Measurements from ENCODE around the gene WDR33. TPM values are rescaled to one million over a fixed set of nuclear protein-coding genes. Genes with fewer than 3 reads are reported as not detected.

The WDR33 gene
- total and polyA plus RNA-seq, 4 donors, result 8.2 to 37.5 (median 22.4) TPM

DNA sequence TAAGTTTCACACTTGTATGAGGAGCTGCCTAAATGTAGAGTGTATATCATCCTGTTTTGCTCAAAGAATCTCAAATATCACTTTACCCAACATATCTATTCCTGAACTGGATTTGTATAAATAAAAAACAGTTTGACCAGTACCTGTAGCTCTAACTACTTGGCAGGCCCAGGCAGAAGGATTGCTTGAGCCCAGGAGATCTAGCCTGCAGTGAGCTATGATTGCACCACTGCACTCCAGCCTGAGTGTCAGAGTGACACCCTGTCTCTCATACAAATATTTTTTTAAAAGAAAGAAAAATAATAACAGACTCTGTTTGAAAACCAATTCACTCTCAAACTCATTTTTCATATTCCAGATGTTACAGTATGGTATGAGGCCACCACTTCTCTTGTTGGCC lies 127.9 kb downstream of the WDR33 start:
- H3K27me3 ChIP-seq (ENCODE audit: control insufficient read depth in 4 of 4, insufficient read depth in 4 of 4, low read length in 3 of 4), result no peaks in the 10 kb centered on the region
- peaks cover 0 to 3% (median 0%) of the 10 kb centered on the region in 4 donors for H3K4me1 ChIP-seq (ENCODE audit: control insufficient read depth in 4 of 4, insufficient read depth in 4 of 4, low read length in 3 of 4)
- TF ChIP-seq JUND (IDR thresholded peaks at IDR 0.05) (no peak), YY1 (IDR thresholded peaks at IDR 0.05) (no peak), HNF4G (IDR thresholded peaks at IDR 0.05) (no peak), NR2F2 (IDR thresholded peaks at IDR 0.05) (no peak), FOXA1 (IDR thresholded peaks at IDR 0.05) (no peak), FOXA2 (IDR thresholded peaks at IDR 0.05) (no peak), SP1 (IDR thresholded peaks at IDR 0.05) (no peak), GABPA (IDR thresholded peaks at IDR 0.05 in 1 of 2, conservative IDR thresholded peaks at IDR 0.05 in 1 of 2) (no peak)
- TF ChIP-seq, protein P1, sequence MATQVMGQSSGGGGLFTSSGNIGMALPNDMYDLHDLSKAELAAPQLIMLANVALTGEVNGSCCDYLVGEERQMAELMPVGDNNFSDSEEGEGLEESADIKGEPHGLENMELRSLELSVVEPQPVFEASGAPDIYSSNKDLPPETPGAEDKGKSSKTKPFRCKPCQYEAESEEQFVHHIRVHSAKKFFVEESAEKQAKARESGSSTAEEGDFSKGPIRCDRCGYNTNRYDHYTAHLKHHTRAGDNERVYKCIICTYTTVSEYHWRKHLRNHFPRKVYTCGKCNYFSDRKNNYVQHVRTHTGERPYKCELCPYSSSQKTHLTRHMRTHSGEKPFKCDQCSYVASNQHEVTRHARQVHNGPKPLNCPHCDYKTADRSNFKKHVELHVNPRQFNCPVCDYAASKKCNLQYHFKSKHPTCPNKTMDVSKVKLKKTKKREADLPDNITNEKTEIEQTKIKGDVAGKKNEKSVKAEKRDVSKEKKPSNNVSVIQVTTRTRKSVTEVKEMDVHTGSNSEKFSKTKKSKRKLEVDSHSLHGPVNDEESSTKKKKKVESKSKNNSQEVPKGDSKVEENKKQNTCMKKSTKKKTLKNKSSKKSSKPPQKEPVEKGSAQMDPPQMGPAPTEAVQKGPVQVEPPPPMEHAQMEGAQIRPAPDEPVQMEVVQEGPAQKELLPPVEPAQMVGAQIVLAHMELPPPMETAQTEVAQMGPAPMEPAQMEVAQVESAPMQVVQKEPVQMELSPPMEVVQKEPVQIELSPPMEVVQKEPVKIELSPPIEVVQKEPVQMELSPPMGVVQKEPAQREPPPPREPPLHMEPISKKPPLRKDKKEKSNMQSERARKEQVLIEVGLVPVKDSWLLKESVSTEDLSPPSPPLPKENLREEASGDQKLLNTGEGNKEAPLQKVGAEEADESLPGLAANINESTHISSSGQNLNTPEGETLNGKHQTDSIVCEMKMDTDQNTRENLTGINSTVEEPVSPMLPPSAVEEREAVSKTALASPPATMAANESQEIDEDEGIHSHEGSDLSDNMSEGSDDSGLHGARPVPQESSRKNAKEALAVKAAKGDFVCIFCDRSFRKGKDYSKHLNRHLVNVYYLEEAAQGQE (IDR thresholded peaks at IDR 0.05), result no peak
- TF ChIP-seq, protein P2, sequence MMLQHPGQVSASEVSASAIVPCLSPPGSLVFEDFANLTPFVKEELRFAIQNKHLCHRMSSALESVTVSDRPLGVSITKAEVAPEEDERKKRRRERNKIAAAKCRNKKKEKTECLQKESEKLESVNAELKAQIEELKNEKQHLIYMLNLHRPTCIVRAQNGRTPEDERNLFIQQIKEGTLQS (IDR thresholded peaks at IDR 0.05), result no peak
- DNase-seq (ENCODE audit: low spot score), result no peak
- no peak overlapping the region for H3K9ac ChIP-seq (ENCODE audit: low read depth in 1 of 2, low read length in 2 of 2)
- no peaks in the 10 kb centered on the region for H3K36me3 ChIP-seq (ENCODE audit: control insufficient read depth in 4 of 4, insufficient read depth in 3 of 4, low read depth in 1 of 4, low read length in 3 of 4)
- H3K4me3 ChIP-seq (ENCODE audit: low read depth in 1 of 3, low read length in 3 of 3), result no peak overlapping the region
- no peak overlapping the region for H3K27ac ChIP-seq (ENCODE audit: low read depth in 1 of 2, low read length in 2 of 2)
- no peaks in the 10 kb centered on the region for H3K9me3 ChIP-seq (ENCODE audit: control insufficient read depth in 4 of 4, low read length in 3 of 4)

DNA sequence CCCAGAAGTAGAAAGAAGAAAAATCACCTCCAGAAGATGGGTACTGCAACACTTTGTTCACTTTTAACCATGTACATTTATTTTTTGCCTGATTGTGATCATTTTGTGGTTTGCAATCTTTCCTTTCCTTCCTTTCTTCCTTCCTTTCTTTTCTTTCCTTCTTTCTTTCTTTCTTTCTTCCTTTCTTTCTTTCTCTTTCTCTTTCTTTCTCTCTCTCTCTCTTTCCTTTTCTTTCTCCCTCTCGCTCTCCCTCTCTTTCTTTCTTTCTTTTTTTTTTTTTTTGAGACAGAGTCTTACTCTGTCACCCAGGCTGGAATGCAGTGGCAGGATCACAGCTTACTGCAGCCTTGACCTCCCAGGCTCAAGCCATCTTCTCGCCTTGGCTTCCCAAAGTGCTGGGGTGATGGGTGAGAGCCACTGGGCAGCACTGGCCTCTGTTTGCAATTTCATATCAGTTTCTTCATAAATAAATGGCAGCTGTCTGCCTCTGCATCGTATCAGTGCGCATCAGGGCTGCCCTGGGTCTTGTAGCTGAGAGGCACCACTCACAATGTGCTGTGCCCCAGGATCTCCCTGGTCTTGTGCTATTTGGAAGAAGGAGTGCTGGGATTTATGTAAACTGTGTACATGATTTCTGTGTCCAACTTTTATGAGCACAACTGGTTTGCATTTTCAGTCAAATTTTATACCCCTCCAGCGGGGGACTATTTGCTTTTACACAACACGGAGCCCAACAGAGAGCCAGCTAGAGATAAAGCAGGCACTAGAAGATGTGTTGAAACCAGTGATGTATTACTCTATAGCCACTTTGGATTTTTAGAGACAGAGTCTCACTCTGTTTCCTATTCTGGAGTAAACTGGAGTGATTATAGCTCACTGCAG lies 128.8 kb downstream of the WDR33 start:
- 92% methylated on average over 6 of the region's 6 CpGs for WGBS
- H3K4me1 ChIP-seq (ENCODE audit: control insufficient read depth in 4 of 4, insufficient read depth in 4 of 4, low read length in 3 of 4), result peaks cover 0 to 3% (median 0%) of the 10 kb centered on the region in 4 donors
- H3K27me3 ChIP-seq (ENCODE audit: control insufficient read depth in 4 of 4, insufficient read depth in 4 of 4, low read length in 3 of 4), result no peaks in the 10 kb centered on the region
- TF ChIP-seq HNF4A (conservative IDR thresholded peaks at IDR 0.05), result no peak
- no peak for TF ChIP-seq GABPA (IDR thresholded peaks at IDR 0.05 in 1 of 2, conservative IDR thresholded peaks at IDR 0.05 in 1 of 2)
- TF ChIP-seq, protein P3, sequence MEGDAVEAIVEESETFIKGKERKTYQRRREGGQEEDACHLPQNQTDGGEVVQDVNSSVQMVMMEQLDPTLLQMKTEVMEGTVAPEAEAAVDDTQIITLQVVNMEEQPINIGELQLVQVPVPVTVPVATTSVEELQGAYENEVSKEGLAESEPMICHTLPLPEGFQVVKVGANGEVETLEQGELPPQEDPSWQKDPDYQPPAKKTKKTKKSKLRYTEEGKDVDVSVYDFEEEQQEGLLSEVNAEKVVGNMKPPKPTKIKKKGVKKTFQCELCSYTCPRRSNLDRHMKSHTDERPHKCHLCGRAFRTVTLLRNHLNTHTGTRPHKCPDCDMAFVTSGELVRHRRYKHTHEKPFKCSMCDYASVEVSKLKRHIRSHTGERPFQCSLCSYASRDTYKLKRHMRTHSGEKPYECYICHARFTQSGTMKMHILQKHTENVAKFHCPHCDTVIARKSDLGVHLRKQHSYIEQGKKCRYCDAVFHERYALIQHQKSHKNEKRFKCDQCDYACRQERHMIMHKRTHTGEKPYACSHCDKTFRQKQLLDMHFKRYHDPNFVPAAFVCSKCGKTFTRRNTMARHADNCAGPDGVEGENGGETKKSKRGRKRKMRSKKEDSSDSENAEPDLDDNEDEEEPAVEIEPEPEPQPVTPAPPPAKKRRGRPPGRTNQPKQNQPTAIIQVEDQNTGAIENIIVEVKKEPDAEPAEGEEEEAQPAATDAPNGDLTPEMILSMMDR (IDR thresholded peaks at IDR 0.05; ENCODE audit: low read depth, low read length, missing input control), result no peak
- TF ChIP-seq FOXA1 (IDR thresholded peaks at IDR 0.05), result no peak
- TF ChIP-seq RAD21 (IDR thresholded peaks at IDR 0.05), result no peak
- TF ChIP-seq, protein P1 (IDR thresholded peaks at IDR 0.05), result no peak
- no peak for TF ChIP-seq RXRA (IDR thresholded peaks at IDR 0.05)
- TF ChIP-seq YY1 (IDR thresholded peaks at IDR 0.05), result no peak
- no peak for TF ChIP-seq SP1 (IDR thresholded peaks at IDR 0.05)
- TF ChIP-seq, protein P4, sequence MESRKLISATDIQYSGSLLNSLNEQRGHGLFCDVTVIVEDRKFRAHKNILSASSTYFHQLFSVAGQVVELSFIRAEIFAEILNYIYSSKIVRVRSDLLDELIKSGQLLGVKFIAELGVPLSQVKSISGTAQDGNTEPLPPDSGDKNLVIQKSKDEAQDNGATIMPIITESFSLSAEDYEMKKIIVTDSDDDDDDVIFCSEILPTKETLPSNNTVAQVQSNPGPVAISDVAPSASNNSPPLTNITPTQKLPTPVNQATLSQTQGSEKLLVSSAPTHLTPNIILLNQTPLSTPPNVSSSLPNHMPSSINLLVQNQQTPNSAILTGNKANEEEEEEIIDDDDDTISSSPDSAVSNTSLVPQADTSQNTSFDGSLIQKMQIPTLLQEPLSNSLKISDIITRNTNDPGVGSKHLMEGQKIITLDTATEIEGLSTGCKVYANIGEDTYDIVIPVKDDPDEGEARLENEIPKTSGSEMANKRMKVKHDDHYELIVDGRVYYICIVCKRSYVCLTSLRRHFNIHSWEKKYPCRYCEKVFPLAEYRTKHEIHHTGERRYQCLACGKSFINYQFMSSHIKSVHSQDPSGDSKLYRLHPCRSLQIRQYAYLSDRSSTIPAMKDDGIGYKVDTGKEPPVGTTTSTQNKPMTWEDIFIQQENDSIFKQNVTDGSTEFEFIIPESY (IDR thresholded peaks at IDR 0.05), result no peak
- TF ChIP-seq, protein P2 (IDR thresholded peaks at IDR 0.05), result no peak
- no peak for TF ChIP-seq HNF4G (IDR thresholded peaks at IDR 0.05)
- H3K27ac ChIP-seq (ENCODE audit: low read depth in 1 of 2, low read length in 2 of 2), result no peak overlapping the region
- no peaks in the 10 kb centered on the region for H3K36me3 ChIP-seq (ENCODE audit: control insufficient read depth in 4 of 4, insufficient read depth in 3 of 4, low read depth in 1 of 4, low read length in 3 of 4)
- H3K4me3 ChIP-seq (ENCODE audit: low read depth in 1 of 3, low read length in 3 of 3), result no peak overlapping the region
- H3K9ac ChIP-seq (ENCODE audit: low read depth in 1 of 2, low read length in 2 of 2), result no peak overlapping the region
- no peak for DNase-seq (ENCODE audit: low spot score)
- no peaks in the 10 kb centered on the region for H3K9me3 ChIP-seq (ENCODE audit: control insufficient read depth in 4 of 4, low read length in 3 of 4)

Data from liver (tissue), 9 donors.